Stomach smooth muscle (tissue), 2 donors: Measurements from ENCODE around the gene YTHDC2.
"Not testable (repeated sequence)": the region's sequence is repeated elsewhere in the genome, so short reads cannot be mapped to it uniquely, and the experiment has no call there.

Source experiments
- H3K27ac ChIP-seq: one replicate; pipeline ENCODE4 v1.7.0; 2013; ENCODE audit warnings: mild to moderate bottlenecking, low read length, inconsistent platforms
- H3K27me3 ChIP-seq, 2 donors: one replicate each; pipeline ENCODE4 v1.7.0; 2013; ENCODE audit warnings: low read length in 2 of 2; ENCODE audit not compliant: insufficient read depth in 2 of 2, control insufficient read depth in 1 of 2
- H3K36me3 ChIP-seq, 2 donors: one replicate each; pipeline ENCODE4 v1.7.0; 2013; ENCODE audit warnings: low read length in 2 of 2; ENCODE audit not compliant: control insufficient read depth in 2 of 2, insufficient read depth in 2 of 2
- H3K4me1 ChIP-seq: one replicate; pipeline ENCODE4 v1.7.0; 2013; ENCODE audit warnings: low read length; ENCODE audit not compliant: control insufficient read depth, insufficient read depth
- H3K4me3 ChIP-seq, 2 donors: one replicate each; pipeline ENCODE4 v1.7.0; 2013; ENCODE audit warnings: low read length in 2 of 2
- H3K9ac ChIP-seq, 2 donors: one replicate each; pipeline ENCODE4 v1.7.0; 2013; ENCODE audit warnings: low read length in 2 of 2, mild to moderate bottlenecking in 1 of 2
- H3K9me3 ChIP-seq, 2 donors: one replicate each; pipeline ENCODE4 v1.7.0; 2013; ENCODE audit warnings: low read length in 2 of 2; ENCODE audit not compliant: control insufficient read depth in 2 of 2
- donor health status: healthy.
- donor health status: Pancreatic carcinoma.

The YTHDC2 gene

DNA sequence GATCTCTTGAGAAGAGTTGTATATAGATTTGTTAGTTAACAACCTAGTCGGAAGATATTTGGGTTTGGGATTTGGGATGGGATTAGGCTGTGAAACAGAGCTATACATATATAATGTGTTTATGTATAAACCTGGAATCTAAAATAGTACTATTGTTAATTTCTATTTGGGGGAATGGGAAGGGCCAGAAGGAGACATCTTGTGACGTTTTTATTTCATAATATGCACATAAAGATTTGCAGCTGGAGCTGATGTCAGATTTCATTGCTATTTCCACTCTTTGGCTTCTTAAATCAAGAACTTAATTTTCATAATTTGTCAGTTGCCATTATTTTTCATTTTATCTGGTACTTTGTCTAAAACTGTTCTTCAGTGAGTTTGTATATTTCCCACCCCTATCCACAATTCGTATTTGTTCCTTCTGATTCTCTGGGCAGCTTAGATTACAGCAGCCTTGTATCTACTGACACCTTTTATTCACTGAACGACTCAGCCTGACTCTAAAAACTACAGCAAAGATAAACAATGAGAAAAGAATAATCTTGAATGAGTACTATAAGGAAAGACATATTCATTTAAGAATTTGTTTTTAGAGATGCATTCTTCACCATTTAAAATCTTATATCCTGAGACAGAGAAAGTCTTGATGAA is 86.9 kb downstream of the YTHDC2 start:
- Histone ChIP-seq H3K4me3 (no peak overlapping the region), H3K27ac (no peak overlapping the region), H3K9ac (no peak overlapping the region), H3K4me1 (no peaks in the 10 kb centered on the region), H3K36me3 (peaks cover 0 to 2% of the 10 kb centered on the region in 2 donors), H3K9me3 (no peaks in the 10 kb centered on the region), H3K27me3 (no peaks in the 10 kb centered on the region)

DNA sequence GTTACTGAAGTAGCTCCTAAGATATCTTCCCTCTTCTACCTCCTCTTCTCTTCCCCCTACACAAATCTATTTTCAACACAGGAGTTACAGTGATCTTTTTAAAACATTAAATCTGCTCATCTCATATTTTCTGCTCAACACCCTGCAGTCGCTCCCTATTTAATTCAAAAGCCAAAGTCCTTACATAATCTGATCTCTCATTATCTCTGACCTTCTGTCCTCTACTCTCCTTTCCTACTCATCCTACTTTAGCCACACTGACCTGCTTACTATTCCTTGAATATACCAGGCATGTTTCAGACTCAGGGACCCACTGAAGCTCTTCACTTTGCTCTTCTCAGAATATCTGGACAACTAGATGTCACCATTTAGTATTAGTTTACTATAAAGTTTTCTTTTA is 87.9 kb downstream of the YTHDC2 start:
- no peak overlapping the region for H3K9ac ChIP-seq
- H3K9me3 ChIP-seq, result no peaks in the 10 kb centered on the region
- peaks cover 0 to 2% of the 10 kb centered on the region in 2 donors for H3K36me3 ChIP-seq
- H3K27me3 ChIP-seq, result no peaks in the 10 kb centered on the region
- no peaks in the 10 kb centered on the region for H3K4me1 ChIP-seq
- H3K4me3 ChIP-seq, result no peak overlapping the region
- no peak overlapping the region for H3K27ac ChIP-seq

DNA sequence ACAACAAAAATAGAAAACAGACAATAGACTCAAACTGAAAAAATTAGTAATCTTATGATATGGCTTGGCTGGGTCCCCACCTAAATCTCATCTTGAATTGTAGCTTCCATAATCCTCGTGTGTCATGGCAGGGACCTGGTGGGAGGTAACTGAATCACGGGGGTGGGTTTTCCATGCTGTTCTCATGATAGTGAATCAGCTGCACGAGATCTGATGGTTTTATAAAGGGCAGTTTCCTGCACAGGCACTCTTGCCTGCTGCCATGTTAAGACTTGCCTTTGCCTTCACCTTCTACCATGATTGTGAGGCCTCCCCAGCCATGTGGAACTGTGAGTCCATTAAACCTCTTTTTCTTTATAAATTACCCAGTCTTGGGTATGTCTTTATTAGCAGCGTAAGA is 89.8 kb downstream of the YTHDC2 start:
- not testable (repeated sequence) for H3K9me3 ChIP-seq, H3K4me1 ChIP-seq, H3K27me3 ChIP-seq, H3K4me3 ChIP-seq, H3K27ac ChIP-seq, H3K9ac ChIP-seq, H3K36me3 ChIP-seq

DNA sequence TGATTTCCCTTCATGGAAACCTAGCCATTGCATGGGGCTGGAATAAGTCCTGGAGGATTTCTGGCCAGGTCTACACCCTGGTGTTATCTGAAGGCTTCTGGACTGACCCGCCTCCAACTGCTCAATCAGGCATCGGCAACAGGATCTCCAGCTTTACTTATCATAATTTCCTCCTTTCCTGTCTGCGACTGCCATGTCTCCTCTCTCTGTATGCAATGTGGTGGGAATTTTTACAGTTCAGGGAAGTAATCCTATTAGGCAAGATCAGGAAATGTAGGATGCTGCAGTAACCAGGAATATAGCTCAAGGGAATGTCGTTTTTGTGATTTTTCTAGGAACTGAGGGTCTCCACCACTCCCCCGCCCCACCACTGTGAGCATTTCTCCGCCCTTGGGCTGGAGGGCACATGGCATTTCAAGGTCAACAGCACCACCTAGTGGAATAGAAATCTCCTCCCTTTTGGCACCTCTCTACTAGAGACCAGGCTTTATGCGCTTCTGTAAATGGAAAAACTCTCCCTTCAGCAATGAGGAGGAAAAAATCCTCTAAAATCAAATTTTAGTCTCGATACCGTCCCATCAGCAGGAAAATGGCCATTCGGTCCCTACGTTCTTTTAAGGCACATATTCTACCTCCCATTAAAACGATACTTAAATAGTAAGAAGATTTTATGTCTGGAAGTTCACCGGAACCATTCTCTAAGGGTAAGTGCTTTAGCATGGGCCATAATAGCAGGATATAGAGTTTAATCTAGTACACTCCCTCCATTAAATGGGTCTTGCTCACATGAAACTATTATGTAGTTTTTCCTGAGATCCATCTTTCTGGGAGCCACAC is 93.0 kb downstream of the YTHDC2 start:
- H3K36me3 ChIP-seq, result no peaks in the 10 kb centered on the region
- H3K9me3 ChIP-seq, result no peaks in the 10 kb centered on the region
- H3K4me3 ChIP-seq, result no peak overlapping the region
- H3K9ac ChIP-seq, result no peak overlapping the region
- H3K27ac ChIP-seq, result no peak overlapping the region
- H3K4me1 ChIP-seq, result no peaks in the 10 kb centered on the region
- peaks cover 2 to 3% of the 10 kb centered on the region in 2 donors for H3K27me3 ChIP-seq

DNA sequence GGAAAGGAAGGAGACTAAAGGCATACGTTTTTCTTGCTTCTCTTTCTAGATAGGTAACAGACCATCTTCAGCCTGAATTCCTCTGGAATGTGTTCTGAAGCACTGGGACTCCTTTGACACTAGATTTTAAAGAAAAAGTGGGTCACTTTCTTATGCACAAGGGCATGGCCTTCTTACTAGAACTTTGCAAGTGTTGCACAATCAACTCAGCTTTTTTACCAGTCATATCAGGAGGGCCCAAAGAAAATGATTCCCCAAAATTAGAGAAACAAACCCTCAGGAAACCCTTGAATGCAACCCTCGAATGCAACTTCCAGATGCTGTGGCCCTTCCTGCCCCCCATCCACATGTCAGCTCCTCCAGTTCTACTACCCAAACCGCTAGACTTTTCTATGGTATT is 93.9 kb downstream of the YTHDC2 start:
- Histone ChIP-seq H3K27me3 (peaks cover 2 to 3% of the 10 kb centered on the region in 2 donors), H3K36me3 (no peaks in the 10 kb centered on the region), H3K9me3 (no peaks in the 10 kb centered on the region), H3K4me1 (no peaks in the 10 kb centered on the region), H3K9ac (no peak overlapping the region), H3K27ac (no peak overlapping the region), H3K4me3 (no peak overlapping the region)

DNA sequence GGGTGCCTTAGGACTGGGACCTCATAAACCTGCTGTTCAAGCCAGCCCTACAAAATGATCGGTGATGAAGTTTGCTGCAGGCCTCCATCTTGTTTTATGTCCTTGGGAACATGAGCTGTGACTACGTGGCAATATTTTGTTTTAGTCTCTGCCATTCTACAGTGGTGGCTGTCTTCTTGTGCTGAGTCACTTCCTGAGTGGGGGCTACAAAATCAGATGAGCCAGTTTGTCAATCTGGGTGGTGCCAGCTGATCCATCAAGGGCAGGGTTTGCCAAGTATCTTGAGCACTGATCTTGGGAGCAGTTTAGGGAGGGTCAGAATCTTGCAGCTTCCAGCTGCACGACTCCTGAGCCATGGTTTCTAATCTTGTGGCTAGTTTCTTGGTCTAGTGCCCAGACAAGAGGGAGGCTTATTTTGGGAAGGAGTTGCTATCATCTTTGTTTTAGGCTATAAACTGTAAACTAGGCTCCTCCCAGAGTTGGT is 94.7 kb downstream of the YTHDC2 start:
- Histone ChIP-seq H3K27me3 (peaks cover 3 to 4% of the 10 kb centered on the region in 2 donors), H3K4me1 (no peaks in the 10 kb centered on the region), H3K9me3 (no peaks in the 10 kb centered on the region), H3K36me3 (no peaks in the 10 kb centered on the region), H3K27ac (no peak overlapping the region), H3K4me3 (no peak overlapping the region), H3K9ac (no peak overlapping the region)

DNA sequence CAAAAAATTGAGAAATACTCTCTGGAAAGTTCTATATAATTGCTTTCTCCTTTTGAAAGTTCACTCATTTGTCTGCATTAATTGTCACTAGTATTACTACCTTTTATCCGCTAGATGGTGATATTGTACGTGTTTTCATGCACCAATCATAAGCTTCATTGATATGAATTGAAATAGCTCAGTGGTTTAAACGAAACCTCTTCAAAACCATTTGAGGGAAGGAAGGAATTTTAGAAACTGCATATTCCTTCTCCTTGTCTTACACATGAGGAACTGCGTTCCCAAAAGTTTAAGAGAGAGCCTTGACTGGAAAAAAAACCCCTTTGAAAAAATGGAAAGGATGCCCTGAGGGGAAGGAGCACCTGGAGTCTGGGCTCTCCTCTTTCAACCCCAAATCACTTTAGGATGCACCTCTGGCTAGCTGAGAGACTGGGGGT is 98.6 kb downstream of the YTHDC2 start:
- Histone ChIP-seq H3K4me3 (no peak overlapping the region), H3K4me1 (no peaks in the 10 kb centered on the region), H3K36me3 (no peaks in the 10 kb centered on the region), H3K27ac (no peak overlapping the region), H3K27me3 (peaks cover 2% of the 10 kb centered on the region in 2 donors), H3K9me3 (no peaks in the 10 kb centered on the region), H3K9ac (no peak overlapping the region)

DNA sequence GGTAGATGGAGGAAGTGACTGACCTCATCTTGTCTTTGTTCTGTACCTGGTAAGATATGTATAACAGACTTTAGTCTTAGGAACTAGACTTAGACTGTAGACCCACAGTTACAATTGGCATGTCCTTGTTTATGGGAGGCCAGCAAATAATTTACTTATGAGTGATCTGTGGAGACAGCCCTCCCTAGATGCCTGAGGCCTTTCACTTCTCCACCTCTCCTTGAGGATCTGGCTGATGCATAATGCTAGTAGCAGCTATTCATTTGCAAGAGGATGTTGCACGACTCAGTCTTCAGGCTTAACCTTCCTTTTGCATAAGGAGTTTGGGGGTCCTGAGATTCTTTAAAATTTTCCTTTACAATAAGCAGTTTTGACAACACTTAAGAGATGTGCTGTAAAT is 100.7 kb downstream of the YTHDC2 start:
- no peak overlapping the region for H3K27ac ChIP-seq
- H3K4me1 ChIP-seq, result no peaks in the 10 kb centered on the region
- no peaks in the 10 kb centered on the region for H3K36me3 ChIP-seq
- H3K4me3 ChIP-seq, result no peak overlapping the region
- no peak overlapping the region for H3K9ac ChIP-seq
- peaks cover 0 to 2% of the 10 kb centered on the region in 2 donors for H3K27me3 ChIP-seq
- H3K9me3 ChIP-seq, result no peaks in the 10 kb centered on the region

DNA sequence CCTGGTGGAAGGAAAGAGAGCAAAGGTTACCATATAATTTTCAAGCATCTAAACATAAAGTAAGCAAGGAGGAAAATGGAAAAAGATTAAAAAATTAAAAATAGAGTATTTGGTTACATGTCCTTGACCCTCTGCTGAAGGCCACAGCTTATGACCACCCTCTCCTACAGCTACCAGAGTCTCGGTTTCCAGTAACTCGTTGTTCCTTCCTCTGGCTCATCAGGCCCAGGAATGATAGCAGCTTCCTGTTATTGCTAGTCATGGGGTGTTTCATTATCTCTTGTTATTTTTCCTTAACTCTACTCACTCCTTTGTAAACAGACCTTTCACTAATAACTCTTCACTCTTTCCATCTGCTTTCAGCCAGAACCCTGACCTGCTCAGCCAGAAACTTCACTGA is 102.2 kb downstream of the YTHDC2 start:
- no peak overlapping the region for H3K27ac ChIP-seq
- no peaks in the 10 kb centered on the region for H3K4me1 ChIP-seq
- no peak overlapping the region for H3K9ac ChIP-seq
- no peaks in the 10 kb centered on the region for H3K9me3 ChIP-seq
- no peaks in the 10 kb centered on the region for H3K36me3 ChIP-seq
- no peak overlapping the region for H3K4me3 ChIP-seq
- H3K27me3 ChIP-seq, result peaks cover 0 to 2% of the 10 kb centered on the region in 2 donors

DNA sequence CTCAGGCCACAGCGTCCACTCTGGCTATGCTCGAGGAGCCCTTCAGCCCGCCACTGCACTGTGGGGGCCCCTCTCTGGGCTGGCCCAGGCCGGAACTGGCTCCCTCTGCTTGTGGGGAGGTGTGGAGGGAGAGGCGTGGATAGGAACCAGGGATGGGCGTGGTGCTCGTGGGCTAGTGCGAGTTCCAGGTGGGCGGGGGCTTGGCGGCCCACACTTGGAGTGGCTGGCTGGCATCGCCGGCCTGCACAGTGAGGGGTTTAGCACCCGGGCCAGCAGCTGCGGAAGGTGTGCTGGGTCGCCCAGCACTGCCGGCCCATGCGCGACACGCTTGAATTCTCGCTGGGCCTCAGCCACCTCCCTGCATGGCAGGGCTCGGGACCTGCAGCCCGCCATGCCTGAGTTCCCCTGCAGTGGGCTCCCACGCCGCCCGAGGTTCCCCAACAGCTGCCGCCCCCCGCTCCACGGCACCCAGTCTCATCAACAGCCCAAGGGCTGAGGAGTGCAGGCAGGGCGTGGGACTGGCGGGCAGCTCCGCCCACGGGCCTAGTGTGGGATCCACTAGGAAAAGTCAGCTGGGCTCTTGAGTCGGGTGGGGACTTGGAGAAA is 103.8 kb downstream of the YTHDC2 start:
- no peak overlapping the region for H3K9ac ChIP-seq
- no peak overlapping the region for H3K27ac ChIP-seq
- no peaks in the 10 kb centered on the region for H3K4me1 ChIP-seq
- H3K36me3 ChIP-seq, result no peaks in the 10 kb centered on the region
- H3K27me3 ChIP-seq, result peaks cover 0 to 2% of the 10 kb centered on the region in 2 donors
- no peaks in the 10 kb centered on the region for H3K9me3 ChIP-seq
- H3K4me3 ChIP-seq, result no peak overlapping the region
